ENCODE results near the gene DARS1.

DARS1 gene

GRCh38 chr2:135985018-135985825 lies at the start of gene DARS1:
Gene DARS1, minus strand, starts transcription at chr2:135985626. Its CDS starts 158 bp downstream, at chr2:135985468.
- DNase-seq, result peak; percentile 52

GRCh38 chr2:136034629-136035028 lies 49.2 kb upstream of the DARS1 start:
- DNase-seq, result no peak

GRCh38 chr2:136032817-136033535 lies 47.5 kb upstream of the DARS1 start:
- no peak for DNase-seq

- no peak for DNase-seq
Observed at GRCh38 chr2:136032192-136032591, 46.8 kb upstream of the DARS1 start.

GRCh38 chr2:136031711-136032110 lies 46.3 kb upstream of the DARS1 start:
- no peak for DNase-seq

GRCh38 chr2:136030406-136030805 lies 45.0 kb upstream of the DARS1 start:
- DNase-seq, result no peak

GRCh38 chr2:136029149-136029548 lies 43.7 kb upstream of the DARS1 start:
- DNase-seq, result no peak

- no peak for DNase-seq
Observed at GRCh38 chr2:136028001-136028400, 42.6 kb upstream of the DARS1 start.

- no peak for DNase-seq
Observed at GRCh38 chr2:136027112-136027511, 41.7 kb upstream of the DARS1 start.

- no peak for DNase-seq
Observed at GRCh38 chr2:136025057-136025973, 39.9 kb upstream of the DARS1 start.

GRCh38 chr2:136024616-136025015 lies 39.2 kb upstream of the DARS1 start:
- no peak for DNase-seq

- DNase-seq, result no peak
Observed at GRCh38 chr2:136024185-136024584, 38.8 kb upstream of the DARS1 start.

- no peak for DNase-seq
Observed at GRCh38 chr2:136023416-136023815, 38.0 kb upstream of the DARS1 start.

GRCh38 chr2:136022396-136023146 lies 37.1 kb upstream of the DARS1 start:
- DNase-seq, result no peak

- no peak for DNase-seq
Observed at GRCh38 chr2:136021976-136022375, 36.5 kb upstream of the DARS1 start.

GRCh38 chr2:136021406-136021805 lies 36.0 kb upstream of the DARS1 start:
- DNase-seq, result no peak

GRCh38 chr2:136020831-136021230 lies 35.4 kb upstream of the DARS1 start:
- DNase-seq, result no peak

GRCh38 chr2:136019825-136020224 lies 34.4 kb upstream of the DARS1 start:
- DNase-seq, result no peak

- no peak for DNase-seq
Observed at GRCh38 chr2:136019306-136019705, 33.9 kb upstream of the DARS1 start.

- no peak for DNase-seq
Observed at GRCh38 chr2:136017786-136018185, 32.4 kb upstream of the DARS1 start.

GRCh38 chr2:136016836-136017235 lies 31.4 kb upstream of the DARS1 start:
- DNase-seq, result no peak

GRCh38 chr2:136016427-136016826 lies 31.0 kb upstream of the DARS1 start:
- DNase-seq, result no peak

Data from cortex of kidney (tissue), 1 donor.